ENCODE measurements around the gene KCNIP1. TPM values are rescaled to one million over a fixed set of nuclear protein-coding genes. Genes with fewer than 3 reads are reported as not detected.

The KCNIP1 gene
- total and polyA plus RNA-seq, 2 of the 8 experiments (the other 6 are each of a cell fraction or from before 2014, with no cell fraction given), result 0.52 to 0.83 TPM

DNA sequence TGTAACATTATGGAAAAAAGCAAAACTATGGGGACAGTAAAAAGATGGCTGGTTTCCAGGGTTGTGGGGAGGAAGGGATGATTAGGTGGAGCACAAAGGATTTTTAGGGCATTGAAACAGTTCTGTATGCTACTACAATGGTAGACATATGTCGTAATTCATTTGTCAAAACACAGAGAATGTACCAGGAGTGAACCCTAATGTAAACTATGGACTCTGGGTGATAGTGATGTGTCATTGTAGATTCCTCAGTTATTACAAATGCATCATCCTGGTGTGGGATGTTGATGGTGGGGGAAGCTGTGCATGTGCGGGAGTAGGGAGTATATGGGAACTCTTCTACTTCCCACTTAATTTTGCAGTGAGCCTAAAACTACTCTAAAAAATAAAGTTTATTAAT is 144.7 kb downstream of the KCNIP1 start:
- Histone ChIP-seq H4K5ac (ENCODE audit: insufficient read length, low read depth, low read length) (no peak overlapping the region), H3K4me2 (ENCODE audit: insufficient read depth in 1 of 2, low read depth in 2 of 2, low read length in 2 of 2) (no peak overlapping the region), H2BK12ac (ENCODE audit: low read depth, low read length) (no peak overlapping the region), H2BK120ac (replicated peaks; ENCODE audit: low read depth, low read length) (no peak overlapping the region), H3K36me3 (ENCODE audit: control insufficient read depth in 2 of 4, insufficient read depth in 4 of 4, low read length in 3 of 4) (no peaks in the 10 kb centered on the region), H2AK5ac (ENCODE audit: low read depth, low read length) (no peak overlapping the region), H2AFZ (ENCODE audit: low read length) (no peak overlapping the region), H3K14ac (ENCODE audit: insufficient read length) (no peak overlapping the region), H3K9me3 (ENCODE audit: insufficient read depth in 2 of 2, low read depth in 1 of 2, low read length in 1 of 2) (no peaks in the 10 kb centered on the region), H3K4ac (replicated peaks; ENCODE audit: insufficient read length, low read depth, low read length) (no peak overlapping the region), H3K23me2 (ENCODE audit: low read depth, low read length) (no peaks in the 10 kb centered on the region), H3K79me2 (ENCODE audit: control insufficient read depth in 1 of 2, insufficient read depth in 2 of 2, low read length in 2 of 2) (no peaks in the 10 kb centered on the region), H3K23ac (ENCODE audit: insufficient read length) (no peak overlapping the region), H3K79me1 (ENCODE audit: low read depth, low read length) (no peaks in the 10 kb centered on the region), H2BK20ac (ENCODE audit: low read length) (no peak overlapping the region), H3K4me1 (replicated peaks in 1 of 4; ENCODE audit: control insufficient read depth in 3 of 4, insufficient read depth in 4 of 4, low read length in 3 of 4) (peaks cover 0 to 8% (median 5%) of the 10 kb centered on the region in 4 experiments; a peak in 4 of 7 replicates), H2BK5ac (ENCODE audit: low read depth, low read length) (no peak overlapping the region), H4K91ac (replicated peaks; ENCODE audit: insufficient read length, low read length) (no peak overlapping the region), H3K4me3 (ENCODE audit: extremely low read depth in 1 of 4, insufficient read depth in 2 of 4, low read depth in 3 of 4, low read length in 4 of 4) (no peak overlapping the region), H3K56ac (replicated peaks; ENCODE audit: insufficient read length, low read depth, low read length) (no peak overlapping the region), H3K27ac (ENCODE audit: low read depth, low read length) (no peak overlapping the region), H4K8ac (ENCODE audit: extremely low read depth, insufficient read depth, low read length) (no peak overlapping the region), H3K18ac (ENCODE audit: extremely low read depth, low read length) (no peak overlapping the region), H4K20me1 (replicated peaks in 1 of 2; ENCODE audit: control insufficient read depth in 1 of 2, insufficient read depth in 2 of 2, low read length in 2 of 2) (no peaks in the 10 kb centered on the region), H2BK15ac (ENCODE audit: low read length) (no peak overlapping the region), H3K27me3 (replicated peaks in 1 of 4; ENCODE audit: control insufficient read depth in 3 of 4, extremely low read depth in 1 of 4, insufficient read depth in 3 of 4, low read length in 3 of 4) (no peaks in the 10 kb centered on the region), H3K9ac (replicated peaks in 1 of 4; ENCODE audit: extremely low read depth in 1 of 4, low read depth in 3 of 4, low read length in 3 of 4) (no peak overlapping the region)
- WGBS, 2 experiments (ENCODE audit: extremely low coverage in 1 of 2, insufficient coverage in 1 of 2, insufficient read length in 1 of 2, insufficient replicate concordance in 2 of 2, low coverage in 1 of 2, low lambda C conversion rate in 2 of 2, missing lambda C conversion rate in 1 of 2), result 93% methylated on average over 2 of the region's 2 CpGs; no CpG with 5 or more reads in 1 of the 2 experiments
- ChIA-PET POLR2A (ENCODE audit: partially characterized antibody) (no interaction called here), CTCF (ENCODE audit: partially characterized antibody) (interaction anchor here (0.7 kb wide), 1 partner anchor 161 kb away, joined by 3 read pairs; no protein-coding TSS in a partner anchor)
- no peak for FAIRE-seq
- TF ChIP-seq TAF1 (IDR thresholded peaks at IDR 0.05; ENCODE audit: low read depth, low read length) (no peak), BRCA1 (IDR thresholded peaks at IDR 0.05; ENCODE audit: low read depth, low read length) (no peak)
- no peak for DNase-seq (ENCODE audit: low read depth in 1 of 2, low spot score in 2 of 2)

All from H1 (cell line).